Lower leg skin (tissue), 3 donors: ENCODE measurements around the gene FGD4.

Experiments
- CTCF ChIP-seq, 3 donors: fragments of 450-650 bp; IDR thresholded peaks; one replicate each; pipeline ENCODE4 v1.5.1; 2016; ENCODE audit warnings: antibody characterized with exemption in 3 of 3, mild to moderate bottlenecking in 3 of 3, moderate library complexity in 2 of 3
- POLR2A ChIP-seq, 2 donors: fragments of 450-650 bp; IDR thresholded peaks; one replicate each; pipeline ENCODE4 v1.6.1; 2016 to 2017; ENCODE audit warnings: antibody characterized with exemption in 2 of 2, mild to moderate bottlenecking in 1 of 2, moderate library complexity in 1 of 2

GRCh38 chr12:32604565-32604964 lies 205.2 kb downstream of the FGD4 start:
- TF ChIP-seq CTCF (IDR thresholded peaks at IDR 0.05): no peak
- no peak for TF ChIP-seq POLR2A (IDR thresholded peaks at IDR 0.05)
